ENCODE data around the gene TSGA10IP.

DNA sequence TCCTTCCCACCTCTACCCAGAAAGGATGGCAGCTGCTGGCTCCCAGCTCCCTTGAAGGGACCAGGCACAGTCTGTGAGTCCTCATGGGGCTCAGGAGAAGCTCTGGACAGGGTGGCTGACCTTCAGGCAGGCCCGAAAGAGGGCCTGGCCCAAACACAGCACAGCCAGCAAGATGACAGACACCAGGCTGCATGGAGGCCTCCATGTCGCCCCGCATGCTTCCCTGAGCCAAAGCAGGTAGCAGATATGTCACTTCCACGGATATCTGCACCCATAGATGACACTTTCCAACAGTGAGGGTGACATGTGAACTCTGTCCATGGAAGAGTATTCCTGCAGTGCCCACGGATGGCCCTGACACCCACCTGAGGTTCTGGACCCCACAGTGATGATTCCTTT lies 38.3 kb downstream of the TSGA10IP start:
- TF ChIP-seq, protein P1, sequence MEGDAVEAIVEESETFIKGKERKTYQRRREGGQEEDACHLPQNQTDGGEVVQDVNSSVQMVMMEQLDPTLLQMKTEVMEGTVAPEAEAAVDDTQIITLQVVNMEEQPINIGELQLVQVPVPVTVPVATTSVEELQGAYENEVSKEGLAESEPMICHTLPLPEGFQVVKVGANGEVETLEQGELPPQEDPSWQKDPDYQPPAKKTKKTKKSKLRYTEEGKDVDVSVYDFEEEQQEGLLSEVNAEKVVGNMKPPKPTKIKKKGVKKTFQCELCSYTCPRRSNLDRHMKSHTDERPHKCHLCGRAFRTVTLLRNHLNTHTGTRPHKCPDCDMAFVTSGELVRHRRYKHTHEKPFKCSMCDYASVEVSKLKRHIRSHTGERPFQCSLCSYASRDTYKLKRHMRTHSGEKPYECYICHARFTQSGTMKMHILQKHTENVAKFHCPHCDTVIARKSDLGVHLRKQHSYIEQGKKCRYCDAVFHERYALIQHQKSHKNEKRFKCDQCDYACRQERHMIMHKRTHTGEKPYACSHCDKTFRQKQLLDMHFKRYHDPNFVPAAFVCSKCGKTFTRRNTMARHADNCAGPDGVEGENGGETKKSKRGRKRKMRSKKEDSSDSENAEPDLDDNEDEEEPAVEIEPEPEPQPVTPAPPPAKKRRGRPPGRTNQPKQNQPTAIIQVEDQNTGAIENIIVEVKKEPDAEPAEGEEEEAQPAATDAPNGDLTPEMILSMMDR (IDR thresholded peaks at IDR 0.05; ENCODE audit: low read depth, low read length, poor library complexity, severe bottlenecking): no peak
- TF ChIP-seq EZH2phosphoT487 (IDR thresholded peaks at IDR 0.05; ENCODE audit: borderline replicate concordance, low read length): no peak
